Head of caudate nucleus (tissue), 42 donors: ENCODE results near the gene FLVCR1.

Source experiments
- DNase-seq, 42 donors: peaks; one replicate each; pipeline versions ENCODE4 v3.0.0 to v3.0.0-alpha.2; 2020 to 2021; ENCODE audit warnings: mixed read lengths in 7 of 42
- intact Hi-C: fragments of 100-400 bp; cut with DNase I; formaldehyde crosslinking; loops from one replicate; pipeline ENCODE4 v1.15.0; 2022

Gene FLVCR1

DNA sequence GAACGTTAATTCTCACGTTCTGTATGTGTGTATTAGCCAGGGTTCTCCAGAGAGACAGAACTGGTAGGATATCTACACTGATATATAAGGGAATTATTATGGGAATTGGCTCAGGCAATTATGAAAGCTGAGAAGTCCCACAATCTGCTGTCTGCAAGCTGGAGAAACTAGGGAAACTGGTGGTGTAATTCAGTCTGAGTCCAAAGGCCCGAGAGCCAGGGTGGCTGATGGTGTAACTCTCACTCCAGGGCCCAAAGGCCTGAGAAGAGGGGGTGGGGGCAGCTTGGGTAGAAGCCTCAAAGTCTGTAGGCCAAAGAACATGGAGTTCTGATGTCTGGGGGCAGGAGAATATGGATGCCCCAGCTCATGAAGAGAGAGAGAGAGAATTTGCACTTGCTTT lies 79.0 kb downstream of the FLVCR1 start:
- intact Hi-C loops: no loop called here
- DNase-seq: no peak

- intact Hi-C loops: no loop called here
Observed at GRCh38 chr1:212938846-212939245, 80.8 kb downstream of the FLVCR1 start.

DNA sequence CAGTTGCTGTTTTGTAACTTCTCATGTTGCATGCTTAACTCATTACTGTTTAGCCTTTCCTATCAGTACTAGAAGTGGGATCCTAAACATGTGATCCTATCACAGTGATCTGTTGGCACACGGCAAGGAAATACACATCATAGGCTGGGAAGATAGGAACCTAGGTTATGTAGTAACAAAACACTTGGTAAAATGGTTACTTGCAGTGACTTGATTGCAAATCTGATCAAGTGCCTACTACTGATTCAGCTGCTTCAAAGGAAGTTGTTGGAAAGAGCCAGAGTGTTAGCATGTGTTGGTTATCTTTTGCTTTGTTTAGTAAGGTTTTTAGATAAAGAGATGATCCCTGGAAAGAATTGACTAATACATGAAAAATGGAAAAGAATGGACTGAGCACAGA lies 83.4 kb downstream of the FLVCR1 start:
- intact Hi-C loops: no loop called here
- no peak for DNase-seq

More at GRCh38 chr1:212938846-212939245, 80.8 kb downstream of the FLVCR1 start:
- DNase-seq: peak in 1 of 42 donors; percentile 4

DNA sequence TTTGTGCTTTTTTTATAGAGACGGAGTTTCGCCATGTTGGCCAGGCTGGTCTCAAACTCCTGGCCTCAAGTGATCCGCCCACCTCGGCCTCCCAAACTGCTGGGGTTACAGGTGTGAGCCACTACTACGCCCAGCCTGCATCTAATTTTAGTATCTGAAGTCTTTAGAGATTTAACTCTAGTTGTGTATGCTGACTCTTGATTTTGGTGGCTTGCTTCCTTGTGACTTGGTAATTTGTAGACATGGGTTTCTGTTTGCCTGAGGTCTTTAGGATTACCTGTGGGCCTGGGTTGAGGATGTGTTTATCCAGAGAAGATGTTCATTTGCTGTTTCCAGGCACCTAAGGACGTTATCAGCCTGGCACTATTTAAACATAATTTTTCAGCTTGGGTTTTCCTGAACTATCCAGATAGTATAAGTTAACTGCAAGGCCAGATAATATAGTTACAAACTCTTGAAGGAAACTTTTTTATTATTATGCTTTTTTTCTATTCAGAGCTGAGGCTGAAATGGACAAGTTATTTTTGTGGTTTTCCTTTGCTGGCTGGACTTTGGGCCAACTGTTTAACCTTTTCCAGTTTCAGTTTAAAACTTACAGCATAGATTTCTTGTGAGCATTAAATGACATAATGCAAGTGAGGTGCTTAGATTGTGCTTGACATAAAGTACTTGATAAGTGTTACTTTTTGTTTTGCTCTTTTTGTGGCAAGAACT lies 84.8 kb downstream of the FLVCR1 start:
- intact Hi-C loops: no loop called here
- peak in 1 of 42 donors; percentile 4 for DNase-seq

DNA sequence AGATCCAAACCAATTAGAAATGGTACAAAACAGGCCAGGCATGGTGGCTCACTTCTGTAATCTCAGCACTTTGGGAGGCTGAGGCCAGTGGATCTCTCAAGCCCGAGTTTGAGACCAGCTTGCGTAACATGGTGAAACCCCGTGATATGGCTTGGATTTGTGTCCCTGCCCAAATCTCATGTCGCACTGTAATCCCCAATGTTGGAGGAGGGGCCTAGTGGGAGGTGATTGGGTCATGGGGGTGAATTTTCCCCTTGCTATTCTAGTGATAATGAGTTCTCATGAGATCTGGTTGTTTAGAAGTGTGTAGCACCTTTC lies 85.3 kb downstream of the FLVCR1 start:
- intact Hi-C loops: no loop called here
- no peak for DNase-seq

GRCh38 chr1:212944229-212944901 lies 86.3 kb downstream of the FLVCR1 start:
- DNase-seq: no peak
- intact Hi-C loops: no loop called here

DNA sequence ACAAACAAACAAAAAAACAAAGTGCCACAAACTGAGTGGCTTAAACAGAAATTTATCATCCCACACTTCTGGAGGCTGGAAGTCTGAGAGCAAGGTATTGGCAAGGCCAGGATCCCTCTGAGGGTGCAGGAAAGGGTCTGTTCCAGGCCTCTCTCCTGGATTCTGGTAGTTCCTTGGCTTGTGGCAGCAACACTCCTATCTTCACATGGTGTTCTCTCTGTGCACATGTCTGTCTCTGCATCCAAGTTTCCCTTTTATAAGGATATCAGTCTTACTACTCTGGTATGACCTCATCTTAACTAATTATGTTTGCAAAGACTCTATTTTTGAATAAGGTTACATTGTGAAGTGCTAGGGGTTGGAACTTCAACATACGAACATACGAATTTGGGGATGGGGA lies 87.0 kb downstream of the FLVCR1 start:
- DNase-seq: no peak
- intact Hi-C loops: no loop called here

- DNase-seq: no peak
- intact Hi-C loops: no loop called here
Observed at GRCh38 chr1:212945463-212946160, 87.5 kb downstream of the FLVCR1 start.

GRCh38 chr1:212946872-212947271 lies 88.8 kb downstream of the FLVCR1 start:
- no peak for DNase-seq
- intact Hi-C loops: no loop called here
